GM23338 (cell line): ENCODE results near the gene CLDN9.

ENCODE experiments used
- CTCF ChIP-seq, 2 experiments: fragments of 200-600 bp in 1 of 2; sonication (generic) in 1 of 2; conservative IDR thresholded peaks; 2 replicates each; pipeline versions ENCODE4 v1.5.1 to v1.6.1; 2016 to 2017; ENCODE audit warnings: antibody characterized with exemption in 2 of 2, low read depth in 2 of 2, mild to moderate bottlenecking in 2 of 2, moderate library complexity in 1 of 2
- ETS1 ChIP-seq: IDR thresholded peaks from 2 replicates; pipeline ENCODE4 v1.6.1; 2016; ENCODE audit warnings: antibody characterized with exemption
- EZH2 ChIP-seq: fragments of 200-600 bp; sonication (generic); IDR thresholded peaks from one replicate; pipeline ENCODE4 v1.8.0; 2017; ENCODE audit warnings: antibody characterized with exemption, mild to moderate bottlenecking, low read depth; ENCODE audit not compliant: unreplicated experiment
- POLR2AphosphoS5 ChIP-seq: IDR thresholded peaks from 2 replicates; pipeline ENCODE4 v1.6.1; 2016; ENCODE audit warnings: antibody characterized with exemption, low read depth
- REST ChIP-seq: IDR thresholded peaks from one replicate; pipeline ENCODE4 v1.6.1; 2018; ENCODE audit warnings: antibody characterized with exemption; ENCODE audit not compliant: unreplicated experiment

- no peak for TF ChIP-seq CTCF (conservative IDR thresholded peaks at IDR 0.05; ENCODE audit: low read depth in 2 of 2)
- no peak for TF ChIP-seq EZH2
- TF ChIP-seq POLR2AphosphoS5: no peak
- no peak for TF ChIP-seq REST
- TF ChIP-seq ETS1: no peak
These were observed 45.0 kb upstream of the CLDN9 start for GRCh38 chr16:2967721-2968161.
